Gastrocnemius medialis (tissue), 4 donors: Measurements from ENCODE around the gene SMIM38. TPM values are rescaled to one million over a fixed set of nuclear protein-coding genes. Genes with fewer than 3 reads are reported as not detected.

Experiments used
- ATAC-seq, 2 donors: fragments of 150-250 bp; one replicate each; pipeline ENCODE4 v1.9.1; 2016
- DNase-seq, 2 donors: peaks; one replicate each; pipeline ENCODE4 v3.0.0-alpha.2; 2019
- H3K27ac ChIP-seq, 4 donors: fragments of 200-600 bp; sonication (generic); 1 replicate in 1 of 4; 2 replicates in 3 of 4; pipeline ENCODE4 v1.5.1; 2016 to 2018; ENCODE audit warnings: mild to moderate bottlenecking in 2 of 4, moderate library complexity in 1 of 4
- H3K27me3 ChIP-seq, 3 donors: fragments of 200-600 bp; sonication (generic) in 2 of 3; 1 replicate in 1 of 3; 2 replicates in 2 of 3; pipeline versions ENCODE4 v1.5.1 to v1.6.0; 2016 to 2019; ENCODE audit warnings: mild to moderate bottlenecking in 1 of 3, moderate library complexity in 1 of 3
- H3K36me3 ChIP-seq, 2 donors: fragments of 200-600 bp; sonication (generic) in 1 of 2; one replicate each; pipeline ENCODE4 v1.5.1; 2017 to 2018
- H3K4me1 ChIP-seq, 2 donors: fragments of 200-600 bp; sonication (generic) in 1 of 2; one replicate each; pipeline ENCODE4 v1.5.1; 2016 to 2017; ENCODE audit warnings: mild to moderate bottlenecking in 2 of 2
- H3K4me3 ChIP-seq, 4 donors: fragments of 200-600 bp; sonication (generic) in 3 of 4; 1 replicate in 1 of 4; 2 replicates in 3 of 4; pipeline ENCODE4 v1.5.1; 2016 to 2019; ENCODE audit warnings: mild to moderate bottlenecking in 2 of 4
- H3K9me3 ChIP-seq, 3 donors: fragments of 200-600 bp; sonication (generic) in 2 of 3; 1 replicate in 1 of 3; 2 replicates in 2 of 3; pipeline ENCODE4 v1.5.1; 2016 to 2019
- POLR2A ChIP-seq, 2 donors: fragments of 450-650 bp; IDR thresholded peaks; one replicate each; pipeline ENCODE4 v1.6.1; 2017; ENCODE audit warnings: antibody characterized with exemption in 2 of 2, mild to moderate bottlenecking in 2 of 2, moderate library complexity in 2 of 2
- in situ Hi-C, 4 donors: fragments of 200-750 bp; cut with MboI; loops; one replicate each; pipeline versions ENCODE4 v1.15.0 to v1.8.0; 2017; ENCODE audit warnings: low sequenced_read_pairs in 4 of 4
- intact Hi-C: fragments of 100-400 bp; cut with DNase I; formaldehyde crosslinking; loops from one replicate; pipeline ENCODE4 v1.15.1; 2023; ENCODE audit warnings: low total_unique reads
- total RNA-seq, 4 donors: library from RNA; depleted of rRNA; stranded (reverse); fragments of >200 nt; gene quantifications; one replicate each; pipeline versions ENCODE4 v1.1.0 to v1.2.3, GENCODE V29; 2016
- TF ChIP-seq, protein P1 (sequence below), 5 experiments: fragments of 450-650 bp in 3 of 5; fragments of 200-600 bp in 2 of 5; sonication (generic) in 2 of 5; IDR thresholded peaks in 4 of 5; conservative IDR thresholded peaks in 1 of 5; 1 replicate in 4 of 5; 2 replicates in 1 of 5; pipeline ENCODE4 v1.5.1; 2016 to 2019; ENCODE audit warnings: antibody characterized with exemption in 5 of 5, mild to moderate bottlenecking in 3 of 5, moderate library complexity in 3 of 5

The SMIM38 gene
- total RNA-seq, 4 donors from 2014 or later, result 0.12 to 0.66 (median 0.40) TPM; not detected in 1

GRCh38 chr11:69152733-69153421 lies 2.9 kb upstream of the SMIM38 start:
- in situ Hi-C loops, result no loop called here
- peaks cover 0 to 7% (median 0%) of the 10 kb centered on the region in 3 donors for H3K27me3 ChIP-seq
- ATAC-seq, result no peak
- no peaks in the 10 kb centered on the region for H3K36me3 ChIP-seq
- H3K9me3 ChIP-seq, result peaks cover 0 to 3% (median 0%) of the 10 kb centered on the region in 3 donors
- H3K27ac ChIP-seq, result no peak overlapping the region
- no peak overlapping the region for H3K4me3 ChIP-seq
- peaks cover 0 to 5% of the 10 kb centered on the region in 2 donors for H3K4me1 ChIP-seq
- DNase-seq, result no peak
- intact Hi-C loops, result no loop called here
- TF ChIP-seq, protein P1, sequence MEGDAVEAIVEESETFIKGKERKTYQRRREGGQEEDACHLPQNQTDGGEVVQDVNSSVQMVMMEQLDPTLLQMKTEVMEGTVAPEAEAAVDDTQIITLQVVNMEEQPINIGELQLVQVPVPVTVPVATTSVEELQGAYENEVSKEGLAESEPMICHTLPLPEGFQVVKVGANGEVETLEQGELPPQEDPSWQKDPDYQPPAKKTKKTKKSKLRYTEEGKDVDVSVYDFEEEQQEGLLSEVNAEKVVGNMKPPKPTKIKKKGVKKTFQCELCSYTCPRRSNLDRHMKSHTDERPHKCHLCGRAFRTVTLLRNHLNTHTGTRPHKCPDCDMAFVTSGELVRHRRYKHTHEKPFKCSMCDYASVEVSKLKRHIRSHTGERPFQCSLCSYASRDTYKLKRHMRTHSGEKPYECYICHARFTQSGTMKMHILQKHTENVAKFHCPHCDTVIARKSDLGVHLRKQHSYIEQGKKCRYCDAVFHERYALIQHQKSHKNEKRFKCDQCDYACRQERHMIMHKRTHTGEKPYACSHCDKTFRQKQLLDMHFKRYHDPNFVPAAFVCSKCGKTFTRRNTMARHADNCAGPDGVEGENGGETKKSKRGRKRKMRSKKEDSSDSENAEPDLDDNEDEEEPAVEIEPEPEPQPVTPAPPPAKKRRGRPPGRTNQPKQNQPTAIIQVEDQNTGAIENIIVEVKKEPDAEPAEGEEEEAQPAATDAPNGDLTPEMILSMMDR (IDR thresholded peaks at IDR 0.05 in 4 of 5, conservative IDR thresholded peaks at IDR 0.05 in 1 of 5), result no peak
- no peak for TF ChIP-seq POLR2A (IDR thresholded peaks at IDR 0.05)

DNA sequence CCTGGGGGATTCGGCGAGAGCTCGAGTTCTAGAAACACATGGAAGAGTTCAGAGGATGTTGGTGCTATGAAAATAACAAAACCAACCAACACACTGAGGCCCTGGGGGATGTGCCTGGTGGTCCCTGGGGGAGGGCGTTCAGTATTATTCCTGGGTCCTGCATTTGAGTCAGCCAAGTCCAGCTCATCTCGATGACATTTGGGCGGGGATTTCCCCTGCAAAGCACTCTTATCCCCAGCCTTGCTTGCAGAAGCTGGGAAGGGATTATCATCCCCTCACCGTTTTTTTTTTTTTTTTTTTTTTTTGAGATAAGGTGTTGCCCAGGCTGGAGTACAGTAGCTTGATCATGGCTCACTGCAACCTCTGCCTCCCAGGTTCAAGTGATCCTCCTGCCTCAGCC lies 2.1 kb upstream of the SMIM38 start:
- Histone ChIP-seq H3K27me3 (peaks cover 0 to 11% (median 0%) of the 10 kb centered on the region in 3 donors), H3K27ac (no peak overlapping the region), H3K36me3 (no peaks in the 10 kb centered on the region), H3K4me3 (no peak overlapping the region), H3K4me1 (peaks cover 0 to 5% of the 10 kb centered on the region in 2 donors), H3K9me3 (peaks cover 0 to 3% (median 0%) of the 10 kb centered on the region in 3 donors)
- ATAC-seq (no peak), DNase-seq (no peak)
- in situ Hi-C loops (no loop called here), intact Hi-C loops (no loop called here)
- no peak for TF ChIP-seq POLR2A (IDR thresholded peaks at IDR 0.05)
- TF ChIP-seq, protein P1 (IDR thresholded peaks at IDR 0.05 in 4 of 5, conservative IDR thresholded peaks at IDR 0.05 in 1 of 5), result no peak

- TF ChIP-seq POLR2A (IDR thresholded peaks at IDR 0.05), result no peak
- TF ChIP-seq, protein P1 (IDR thresholded peaks at IDR 0.05 in 4 of 5, conservative IDR thresholded peaks at IDR 0.05 in 1 of 5), result no peak
- H3K4me1 ChIP-seq, result peaks cover 0 to 5% of the 10 kb centered on the region in 2 donors
- no peak overlapping the region for H3K4me3 ChIP-seq
- in situ Hi-C loops (no loop called here), intact Hi-C loops (no loop called here)
- H3K27me3 ChIP-seq, result peaks cover 0 to 11% (median 0%) of the 10 kb centered on the region in 3 donors
- ATAC-seq (no peak), DNase-seq (no peak)
- H3K36me3 ChIP-seq, result no peaks in the 10 kb centered on the region
- H3K9me3 ChIP-seq, result peaks cover 0 to 3% (median 0%) of the 10 kb centered on the region in 3 donors
- H3K27ac ChIP-seq, result no peak overlapping the region
Observed at GRCh38 chr11:69154211-69154913, 1.4 kb upstream of the SMIM38 start.

DNA sequence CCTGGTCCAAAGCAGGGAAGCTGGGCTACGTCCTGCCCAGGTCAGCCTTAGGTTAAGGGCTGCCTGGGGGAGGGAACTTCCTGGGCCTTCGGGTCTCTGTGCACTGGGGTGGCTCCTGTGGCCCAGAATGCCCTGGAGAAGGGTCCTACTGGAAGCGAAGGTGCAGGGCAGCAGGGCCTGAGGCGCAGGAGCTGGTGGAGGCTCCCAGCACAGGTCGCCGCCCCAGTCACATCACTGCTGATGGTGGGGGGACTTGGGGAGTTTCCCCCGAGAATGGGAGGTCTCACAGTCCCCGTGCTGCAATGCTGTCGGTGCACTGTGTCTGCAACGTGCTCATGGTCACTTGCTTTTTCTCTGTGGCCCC lies 815 bp upstream of the SMIM38 start:
- no peak for ATAC-seq
- Histone ChIP-seq H3K27me3 (peaks cover 0 to 11% (median 0%) of the 10 kb centered on the region in 3 donors), H3K4me3 (no peak overlapping the region), H3K36me3 (no peaks in the 10 kb centered on the region), H3K4me1 (peaks cover 0 to 5% of the 10 kb centered on the region in 2 donors), H3K27ac (no peak overlapping the region), H3K9me3 (peaks cover 0 to 3% (median 0%) of the 10 kb centered on the region in 3 donors)
- DNase-seq, result no peak
- in situ Hi-C loops, result no loop called here
- intact Hi-C loops, result no loop called here
- TF ChIP-seq, protein P1 (IDR thresholded peaks at IDR 0.05 in 4 of 5, conservative IDR thresholded peaks at IDR 0.05 in 1 of 5), result no peak
- TF ChIP-seq POLR2A (IDR thresholded peaks at IDR 0.05), result no peak
